Testis (tissue), 3 donors: ENCODE measurements around the gene PNMA8B. TPM values are rescaled to one million over a fixed set of nuclear protein-coding genes. Genes with fewer than 3 reads are reported as not detected.

Experiments
- DNase-seq: peaks from one replicate; pipeline ENCODE4 v3.0.0-alpha.2; 2019
- H3K27ac ChIP-seq, 2 donors: fragments of 200-600 bp; sonication (generic); one replicate each; pipeline ENCODE4 v1.5.1; 2019
- H3K27me3 ChIP-seq: fragments of 200-600 bp; sonication (generic); one replicate; pipeline ENCODE4 v1.5.1; 2019
- H3K36me3 ChIP-seq: fragments of 200-600 bp; sonication (generic); one replicate; pipeline ENCODE4 v1.5.1; 2017; ENCODE audit warnings: low read depth; ENCODE audit errors: missing control alignments
- H3K4me1 ChIP-seq: fragments of 200-600 bp; sonication (generic); one replicate; pipeline ENCODE4 v1.5.1; 2019
- H3K4me3 ChIP-seq, 2 donors: fragments of 200-600 bp; sonication (generic); one replicate each; pipeline ENCODE4 v1.5.1; 2017 to 2019
- H3K9me3 ChIP-seq: fragments of 200-600 bp; sonication (generic); one replicate; pipeline ENCODE4 v1.5.1; 2017
- CTCF ChIP-seq, 3 experiments: fragments of 450-650 bp in 2 of 3; fragments of 200-600 bp in 1 of 3; sonication (generic) in 1 of 3; IDR thresholded peaks; one replicate each; pipeline ENCODE4 v1.5.1; 2016 to 2019; ENCODE audit warnings: antibody characterized with exemption in 3 of 3, mild to moderate bottlenecking in 2 of 3, moderate library complexity in 1 of 3
- POLR2A ChIP-seq: fragments of 450-650 bp; IDR thresholded peaks from one replicate; pipeline ENCODE4 v1.6.1; 2017; ENCODE audit warnings: antibody characterized with exemption, mild to moderate bottlenecking, moderate library complexity
- WGBS, 2 donors: methylation state at CpG; one replicate each; pipeline ENCODE4 v1.1.5; 2018; 5-methylcytosine and 5-hydroxymethylcytosine counted together
- intact Hi-C: fragments of 100-400 bp; cut with DNase I; formaldehyde crosslinking; loops from one replicate; pipeline ENCODE4 v1.15.1; 2023; ENCODE audit warnings: low total_unique reads
- polyA plus RNA-seq: library from polyadenylated mRNA; stranded (reverse); fragments of 350-450 nt; fragmentation: Illumina TruSeq; extraction: RNeasy Lipid Tissue Mini Kit (QIAGEN cat#74804); gene quantifications from one replicate; pipeline ENCODE4 v1.2.3, GENCODE V29; 2014; ENCODE audit warnings: low read depth, low replicate concordance; ENCODE audit not compliant: insufficient read depth
- total RNA-seq, 2 donors: library from RNA; depleted of rRNA; stranded (reverse); fragments of >200 nt; gene quantifications; one replicate each; pipeline ENCODE4 v1.2.3, GENCODE V29; 2016

PNMA8B gene
- total and polyA plus RNA-seq, 3 donors from 2014 or later: 1.6 to 3.1 (median 3.1) TPM

- Histone ChIP-seq H3K4me3 (no peak overlapping the region), H3K27ac (no peak overlapping the region), H3K9me3 (no peaks in the 10 kb centered on the region), H3K4me1 (peaks cover 7% of the 10 kb centered on the region), H3K36me3 (no peaks in the 10 kb centered on the region), H3K27me3 (no peaks in the 10 kb centered on the region)
- 49 to 63% methylated on average over 4 of the region's 4 CpGs for WGBS, 2 donors
- intact Hi-C loops: no loop called here
- TF ChIP-seq POLR2A (no peak), CTCF (IDR thresholded peaks at IDR 0.05) (no peak)
- DNase-seq: no peak
These were observed 17.2 kb downstream of the PNMA8B start for GRCh38 chr19:46478356-46478986.

- DNase-seq: no peak
- Histone ChIP-seq H3K27ac (no peak overlapping the region), H3K36me3 (no peaks in the 10 kb centered on the region), H3K27me3 (no peaks in the 10 kb centered on the region), H3K9me3 (no peaks in the 10 kb centered on the region), H3K4me3 (no peak overlapping the region), H3K4me1 (peaks cover 22% of the 10 kb centered on the region)
- WGBS, 2 donors: 47 to 63% methylated on average over 2 of the region's 2 CpGs
- TF ChIP-seq CTCF (IDR thresholded peaks at IDR 0.05) (no peak), POLR2A (no peak)
- intact Hi-C loops: no loop called here
These were observed 19.7 kb downstream of the PNMA8B start for GRCh38 chr19:46475986-46476385.

GRCh38 chr19:46474211-46474610, 21.5 kb downstream of the PNMA8B start:
- H3K27me3 ChIP-seq: no peaks in the 10 kb centered on the region
- intact Hi-C loops: no loop called here
- peaks cover 15% of the 10 kb centered on the region for H3K4me1 ChIP-seq
- no peak for DNase-seq
- H3K36me3 ChIP-seq: no peaks in the 10 kb centered on the region
- H3K27ac ChIP-seq: no peak overlapping the region
- WGBS, 2 donors: 85 to 94% methylated on average over 8 of the region's 8 CpGs
- H3K4me3 ChIP-seq: no peak overlapping the region
- no peaks in the 10 kb centered on the region for H3K9me3 ChIP-seq
- TF ChIP-seq POLR2A (no peak), CTCF (IDR thresholded peaks at IDR 0.05) (no peak)

GRCh38 chr19:46472592-46472991, 23.1 kb downstream of the PNMA8B start:
- Histone ChIP-seq H3K36me3 (no peaks in the 10 kb centered on the region), H3K4me3 (no peak overlapping the region), H3K9me3 (no peaks in the 10 kb centered on the region), H3K27me3 (no peaks in the 10 kb centered on the region), H3K4me1 (peaks cover 15% of the 10 kb centered on the region), H3K27ac (no peak overlapping the region)
- 72 to 73% methylated on average over 4 of the region's 4 CpGs for WGBS, 2 donors
- intact Hi-C loops: no loop called here
- no peak for DNase-seq
- TF ChIP-seq CTCF (IDR thresholded peaks at IDR 0.05) (no peak), POLR2A (no peak)
